Urinary bladder (tissue), 4 donors: ENCODE results near the gene CDC42BPG. TPM values are rescaled to one million over a fixed set of nuclear protein-coding genes. Genes with fewer than 3 reads are reported as not detected.

Experiments used
- DNase-seq: peaks from one replicate; pipeline ENCODE4 v3.0.0-alpha.2; 2015; ENCODE audit errors: extremely low spot score
- H3K27ac ChIP-seq: one replicate; pipeline ENCODE4 v1.5.1; 2013; ENCODE audit warnings: low read depth, mild to moderate bottlenecking, moderate library complexity
- H3K36me3 ChIP-seq: one replicate; pipeline ENCODE4 v1.6.1; 2013; ENCODE audit warnings: mild to moderate bottlenecking, moderate library complexity; ENCODE audit not compliant: insufficient read depth
- H3K4me1 ChIP-seq: one replicate; pipeline ENCODE4 v1.6.1; 2013; ENCODE audit warnings: mild to moderate bottlenecking, moderate library complexity; ENCODE audit not compliant: insufficient read depth
- H3K4me3 ChIP-seq: one replicate; pipeline ENCODE4 v1.5.1; 2013; ENCODE audit warnings: low read depth, low read length
- WGBS: extraction: QIAGEN DNeasy Blood & Tissue Kit; methylation state at CpG from one replicate; pipeline ENCODE4 v1.1.7; 2013; 5-methylcytosine and 5-hydroxymethylcytosine counted together
- polyA plus RNA-seq: library from polyadenylated mRNA; stranded (reverse); fragments of 200-250 nt; gene quantifications from one replicate; pipeline ENCODE4 v1.2.3, GENCODE V29; 2013
- total RNA-seq: library from RNA; depleted of rRNA; stranded (reverse); fragments of >200 nt; gene quantifications from one replicate; pipeline ENCODE4 v1.2.3, GENCODE V29; 2014
- donor health status: healthy with polysubstance abuse.
- donor health status: healthy.

The CDC42BPG gene
- total and polyA plus RNA-seq, 2 donors: 3.2 to 4.3 TPM

GRCh38 chr11:64799623-64800302 is 44.7 kb downstream of the CDC42BPG start:
- 65% methylated on average over 14 of the region's 14 CpGs for WGBS
- no peak overlapping the region for H3K4me3 ChIP-seq
- H3K4me1 ChIP-seq: no peaks in the 10 kb centered on the region
- H3K27ac ChIP-seq: no peak overlapping the region
- H3K36me3 ChIP-seq: no peaks in the 10 kb centered on the region
- DNase-seq: no peak

GRCh38 chr11:64799256-64799622 is 45.2 kb downstream of the CDC42BPG start:
- DNase-seq: no peak
- Histone ChIP-seq H3K36me3 (no peaks in the 10 kb centered on the region), H3K4me1 (no peaks in the 10 kb centered on the region), H3K4me3 (no peak overlapping the region), H3K27ac (no peak overlapping the region)
- WGBS: 80% methylated on average over 7 of the region's 7 CpGs

- no peak overlapping the region for H3K4me3 ChIP-seq
- no peak for DNase-seq
- 88% methylated on average over 19 of the region's 19 CpGs for WGBS
- no peak overlapping the region for H3K27ac ChIP-seq
- H3K36me3 ChIP-seq: no peaks in the 10 kb centered on the region
- no peaks in the 10 kb centered on the region for H3K4me1 ChIP-seq
These were observed 47.5 kb downstream of the CDC42BPG start for GRCh38 chr11:64796757-64797541.

DNA sequence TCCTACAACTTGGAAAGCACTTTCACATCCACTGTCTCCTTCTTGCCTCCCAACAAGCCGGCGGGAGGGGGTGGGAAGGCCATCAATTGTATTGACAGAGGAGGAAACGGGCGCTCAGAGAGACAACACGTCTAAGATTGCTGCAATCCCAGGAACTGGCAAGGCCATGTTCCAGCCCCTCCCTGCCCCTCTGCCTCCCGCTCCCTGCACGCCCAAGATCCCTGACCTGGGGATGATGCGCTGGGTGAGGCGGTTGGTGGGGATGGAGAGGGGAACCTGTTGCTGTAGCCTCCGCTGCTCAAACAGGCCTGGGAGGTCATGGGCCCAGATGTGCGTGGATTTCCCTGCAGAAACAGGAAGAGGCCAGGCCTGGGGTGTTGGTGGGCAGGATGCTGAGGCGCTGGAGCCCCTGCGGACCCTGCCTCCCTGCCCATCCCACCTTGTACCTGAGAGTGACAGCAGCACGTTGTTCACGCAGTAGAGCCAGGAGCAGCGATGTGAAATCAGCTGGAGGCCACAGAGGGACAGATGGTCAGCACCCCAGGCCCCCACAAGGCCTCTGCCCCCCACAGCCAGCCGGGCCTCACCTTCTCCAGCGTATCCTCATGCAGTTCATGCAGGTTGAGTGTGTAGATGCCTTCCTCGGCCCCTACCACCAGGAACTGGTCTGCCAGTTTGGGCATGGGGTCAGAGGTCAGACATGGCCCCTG is 48.3 kb downstream of the CDC42BPG start:
- Histone ChIP-seq H3K36me3 (no peaks in the 10 kb centered on the region), H3K4me1 (no peaks in the 10 kb centered on the region), H3K27ac (no peak overlapping the region), H3K4me3 (no peak overlapping the region)
- 84% methylated on average over 19 of the region's 19 CpGs for WGBS
- DNase-seq: no peak

DNA sequence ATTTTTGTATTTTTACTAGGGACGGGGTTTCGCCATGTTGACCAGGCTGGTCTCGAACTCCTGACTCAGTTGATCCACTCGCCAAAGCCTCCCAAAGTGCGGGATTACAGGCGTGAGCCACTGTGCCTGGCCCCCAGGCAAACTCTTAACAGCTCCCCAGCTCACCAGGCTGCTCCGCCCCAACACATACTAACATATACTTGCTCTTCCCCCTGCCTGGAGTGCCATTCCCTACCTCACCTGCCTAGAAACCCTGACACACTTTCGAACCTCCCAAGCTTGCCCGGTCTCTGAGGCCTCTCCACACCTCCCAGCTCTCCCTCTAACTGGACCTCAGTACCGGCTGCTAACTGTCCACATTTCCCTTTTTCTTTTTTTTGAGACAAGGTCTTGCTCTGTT is 49.9 kb downstream of the CDC42BPG start:
- Histone ChIP-seq H3K4me1 (no peaks in the 10 kb centered on the region), H3K27ac (no peak overlapping the region), H3K36me3 (no peaks in the 10 kb centered on the region), H3K4me3 (no peak overlapping the region)
- 91% methylated on average over 10 of the region's 10 CpGs for WGBS
- DNase-seq: no peak

- WGBS: 77% methylated on average over 11 of the region's 11 CpGs
- H3K27ac ChIP-seq: no peak overlapping the region
- no peaks in the 10 kb centered on the region for H3K36me3 ChIP-seq
- no peak overlapping the region for H3K4me3 ChIP-seq
- DNase-seq: no peak
- H3K4me1 ChIP-seq: no peaks in the 10 kb centered on the region
These were observed 50.9 kb downstream of the CDC42BPG start for GRCh38 chr11:64793271-64794160.

DNA sequence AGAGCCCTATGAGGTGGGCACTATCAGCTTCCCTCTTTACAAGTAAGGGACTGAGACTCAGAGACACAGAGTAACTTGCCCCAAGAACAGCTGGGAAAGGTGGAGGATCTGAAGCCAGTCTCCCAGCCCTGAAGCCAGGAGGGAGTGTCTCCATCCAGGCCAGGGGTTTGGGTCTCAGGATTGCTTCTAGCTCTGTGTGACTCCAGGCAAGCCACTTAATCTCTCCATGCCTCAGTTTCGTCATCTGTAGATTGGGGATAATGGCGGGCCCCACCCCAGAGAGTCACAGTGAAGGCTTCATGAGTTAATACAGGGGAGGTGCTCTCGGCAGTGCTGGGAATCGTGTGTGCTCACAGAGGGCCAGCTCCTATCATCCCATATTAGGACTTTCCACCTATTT is 52.0 kb downstream of the CDC42BPG start:
- H3K4me3 ChIP-seq: no peak overlapping the region
- H3K27ac ChIP-seq: no peak overlapping the region
- H3K36me3 ChIP-seq: no peaks in the 10 kb centered on the region
- WGBS: 94% methylated on average over 4 of the region's 4 CpGs
- no peaks in the 10 kb centered on the region for H3K4me1 ChIP-seq
- DNase-seq: no peak

GRCh38 chr11:64791781-64792291 is 52.6 kb downstream of the CDC42BPG start:
- no peak for DNase-seq

DNA sequence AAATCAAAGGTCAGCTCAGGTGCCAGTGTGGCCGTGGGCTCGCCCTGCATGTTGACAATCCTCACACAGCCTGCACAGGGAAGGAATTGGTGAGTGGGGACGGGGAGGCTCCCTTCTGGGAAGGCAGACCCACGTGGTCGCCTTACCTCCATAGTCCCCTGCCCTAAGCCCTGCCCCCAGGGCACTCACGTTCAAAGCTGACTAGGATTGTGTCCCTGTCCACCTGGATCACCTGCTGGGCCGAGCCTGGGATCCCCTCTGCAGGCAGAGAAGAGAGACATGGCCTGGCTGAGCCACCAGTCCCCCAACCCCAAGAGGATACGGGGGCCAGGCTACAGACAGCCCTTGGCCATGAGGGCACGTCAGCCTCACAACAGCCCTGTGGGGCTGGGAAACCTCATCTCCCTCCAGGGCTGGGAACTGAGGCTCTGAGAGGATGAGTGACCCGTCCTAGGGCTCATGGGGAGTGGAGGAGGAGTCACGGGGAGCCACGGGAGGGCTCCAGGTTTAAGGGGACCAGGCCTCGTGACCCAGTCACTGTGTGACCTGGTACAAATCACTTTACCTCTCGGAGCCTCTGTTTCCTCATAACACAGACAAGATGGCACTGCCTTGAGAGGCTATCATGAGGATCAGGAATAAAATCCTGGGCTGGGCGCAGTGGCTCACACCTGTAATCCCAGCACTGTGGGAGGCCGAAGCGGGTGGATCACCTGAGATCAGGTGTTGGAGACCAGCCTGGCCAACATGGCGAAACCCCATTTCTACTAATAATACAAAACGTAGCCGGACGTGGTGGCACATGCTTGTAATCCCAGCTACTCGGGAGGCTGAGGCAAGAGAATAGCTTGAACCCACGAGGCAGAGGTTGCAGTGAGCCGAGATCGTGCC is 54.0 kb downstream of the CDC42BPG start:
- Histone ChIP-seq H3K4me1 (no peaks in the 10 kb centered on the region), H3K27ac (no peak overlapping the region), H3K4me3 (no peak overlapping the region), H3K36me3 (no peaks in the 10 kb centered on the region)
- 90% methylated on average over 25 of the region's 25 CpGs for WGBS
- no peak for DNase-seq

More at GRCh38 chr11:64791781-64792291, 52.6 kb downstream of the CDC42BPG start:
- Histone ChIP-seq H3K36me3 (no peaks in the 10 kb centered on the region), H3K27ac (no peak overlapping the region), H3K4me3 (no peak overlapping the region), H3K4me1 (no peaks in the 10 kb centered on the region)
- WGBS: 92% methylated on average over 14 of the region's 14 CpGs

GRCh38 chr11:64789331-64790204 is 54.9 kb downstream of the CDC42BPG start:
- DNase-seq: no peak
- WGBS: 92% methylated on average over 15 of the region's 15 CpGs
- no peaks in the 10 kb centered on the region for H3K36me3 ChIP-seq

DNA sequence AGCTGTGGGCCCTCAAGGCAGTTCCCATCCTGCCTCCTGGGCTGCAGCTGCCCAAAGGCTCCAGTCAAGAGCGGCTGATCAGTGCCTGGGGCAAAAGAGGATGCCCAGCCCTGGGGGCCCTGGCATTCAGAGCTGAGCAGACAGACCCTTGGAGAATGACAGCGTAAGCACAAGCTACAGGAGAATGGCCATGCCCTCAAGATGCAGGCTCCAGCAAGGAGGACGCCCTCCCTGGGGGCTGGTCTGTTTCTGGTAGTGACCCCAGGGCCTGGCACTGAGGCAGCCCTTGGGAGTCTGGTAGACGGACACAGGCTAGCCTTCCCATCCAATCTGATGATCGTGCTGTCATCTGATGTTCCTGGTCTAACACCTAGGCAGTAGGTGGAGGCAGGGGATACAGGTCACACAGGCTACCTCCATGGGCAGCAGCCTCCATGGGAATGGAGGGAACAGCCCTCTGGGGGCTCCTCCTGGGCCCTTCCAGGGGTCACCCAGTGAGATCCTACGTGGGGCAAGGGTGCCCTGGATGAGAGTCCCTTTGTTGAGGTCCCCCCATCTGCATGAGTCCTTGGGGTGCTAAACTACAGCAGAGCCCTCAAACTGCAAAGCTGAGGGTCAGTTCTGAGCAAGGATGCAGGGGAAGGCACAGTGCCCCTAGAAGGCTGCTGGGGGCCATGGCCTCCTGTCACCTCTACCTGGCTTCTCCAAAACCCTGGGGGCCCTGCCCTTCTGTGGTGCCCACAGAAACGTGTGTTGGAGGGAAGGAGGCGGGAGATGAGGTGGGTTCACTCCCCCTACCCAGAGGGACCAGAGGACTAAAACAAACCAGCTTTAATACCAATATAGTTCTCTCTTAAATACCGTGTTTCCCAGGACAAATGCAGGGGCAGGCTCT is 55.9 kb downstream of the CDC42BPG start:
- WGBS: 82% methylated on average over 9 of the region's 9 CpGs
- H3K27ac ChIP-seq: no peak overlapping the region
- H3K4me1 ChIP-seq: no peaks in the 10 kb centered on the region
- H3K36me3 ChIP-seq: no peaks in the 10 kb centered on the region
- no peak overlapping the region for H3K4me3 ChIP-seq
- DNase-seq: no peak

More at GRCh38 chr11:64789331-64790204, 54.9 kb downstream of the CDC42BPG start:
- H3K4me1 ChIP-seq: no peaks in the 10 kb centered on the region
- H3K4me3 ChIP-seq: no peak overlapping the region
- H3K27ac ChIP-seq: no peak overlapping the region
